Measurements from ENCODE around the gene ARID3A. TPM values are rescaled to one million over a fixed set of nuclear protein-coding genes. Genes with fewer than 3 reads are reported as not detected.
"Not testable (repeated sequence)": the region's sequence is repeated elsewhere in the genome, so short reads cannot be mapped to it uniquely, and the experiment has no call there.

Gene ARID3A
- total RNA-seq, 2 experiments from 2014 or later, result 9.9 to 21.6 TPM

DNA sequence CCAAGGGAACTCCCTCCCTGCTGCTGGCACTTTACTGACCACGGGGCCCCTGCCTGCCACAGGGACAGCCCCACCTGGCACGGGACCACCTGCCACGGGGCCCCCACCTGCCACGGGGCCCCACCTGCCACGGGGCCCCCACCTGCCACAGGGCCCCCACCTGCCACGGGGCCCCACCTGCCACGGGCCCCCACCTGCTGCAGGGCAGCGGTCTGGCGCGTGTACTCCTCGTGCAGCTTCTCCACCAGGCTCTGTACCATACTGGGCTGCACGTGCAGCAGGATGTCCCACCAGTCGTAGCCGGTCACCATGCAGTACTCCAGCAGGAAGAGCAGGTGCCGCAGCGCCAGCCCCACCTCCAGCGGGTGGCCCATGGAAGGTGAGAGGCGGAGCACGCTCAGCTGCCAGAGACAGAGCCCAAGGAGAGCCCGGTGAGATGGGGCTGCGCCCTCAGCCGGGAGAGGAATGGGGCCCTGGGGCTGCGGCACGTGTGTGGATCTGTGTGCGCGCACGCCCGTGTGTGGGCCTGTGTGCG is 49.0 kb upstream of the ARID3A start:
- Histone ChIP-seq H3K36me3 (ENCODE audit: insufficient read depth, low read length) (peaks cover 21% of the 10 kb centered on the region), H3K4me3 (ENCODE audit: low read depth, low read length, poor library complexity, severe bottlenecking) (no peak overlapping the region), H3K4me2 (ENCODE audit: low read length) (no peak overlapping the region), H3K9me2 (ENCODE audit: insufficient read depth, low read length) (no peaks in the 10 kb centered on the region), H3K79me2 (ENCODE audit: insufficient read depth, low read depth, low read length) (no peaks in the 10 kb centered on the region), H4K20me1 (ENCODE audit: insufficient read depth, low read length) (no peaks in the 10 kb centered on the region), H3K27ac (ENCODE audit: low read depth, low read length, poor library complexity, severe bottlenecking) (no peak overlapping the region), H3K9me3 (ENCODE audit: low read length) (no peaks in the 10 kb centered on the region), H2AFZ (ENCODE audit: low read length) (no peak overlapping the region), H3K4me1 (ENCODE audit: insufficient read depth, low read length, poor library complexity, severe bottlenecking) (peaks cover 9% of the 10 kb centered on the region)
- no TSS peak for BruUV-seq (replicated peaks)
- ChIA-PET POLR2A (no interaction called here), CTCF (ENCODE audit: unreplicated experiment) (interaction anchor here (0.6 kb wide), 1 partner anchor 272 kb away, joined by 4 read pairs; no protein-coding TSS in a partner anchor)
- no peak for TF ChIP-seq EZH2phosphoT487 (IDR thresholded peaks at IDR 0.05; ENCODE audit: borderline replicate concordance, low read depth, low read length)
- TF ChIP-seq, protein P1, sequence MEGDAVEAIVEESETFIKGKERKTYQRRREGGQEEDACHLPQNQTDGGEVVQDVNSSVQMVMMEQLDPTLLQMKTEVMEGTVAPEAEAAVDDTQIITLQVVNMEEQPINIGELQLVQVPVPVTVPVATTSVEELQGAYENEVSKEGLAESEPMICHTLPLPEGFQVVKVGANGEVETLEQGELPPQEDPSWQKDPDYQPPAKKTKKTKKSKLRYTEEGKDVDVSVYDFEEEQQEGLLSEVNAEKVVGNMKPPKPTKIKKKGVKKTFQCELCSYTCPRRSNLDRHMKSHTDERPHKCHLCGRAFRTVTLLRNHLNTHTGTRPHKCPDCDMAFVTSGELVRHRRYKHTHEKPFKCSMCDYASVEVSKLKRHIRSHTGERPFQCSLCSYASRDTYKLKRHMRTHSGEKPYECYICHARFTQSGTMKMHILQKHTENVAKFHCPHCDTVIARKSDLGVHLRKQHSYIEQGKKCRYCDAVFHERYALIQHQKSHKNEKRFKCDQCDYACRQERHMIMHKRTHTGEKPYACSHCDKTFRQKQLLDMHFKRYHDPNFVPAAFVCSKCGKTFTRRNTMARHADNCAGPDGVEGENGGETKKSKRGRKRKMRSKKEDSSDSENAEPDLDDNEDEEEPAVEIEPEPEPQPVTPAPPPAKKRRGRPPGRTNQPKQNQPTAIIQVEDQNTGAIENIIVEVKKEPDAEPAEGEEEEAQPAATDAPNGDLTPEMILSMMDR (conservative IDR thresholded peaks at IDR 0.05; ENCODE audit: low read length), result no peak
- intact Hi-C loops (cut with micrococcal nuclease; ENCODE audit: unreplicated experiment), result no loop called here
- no peak for DNase-seq (ENCODE audit: low spot score)

DNA sequence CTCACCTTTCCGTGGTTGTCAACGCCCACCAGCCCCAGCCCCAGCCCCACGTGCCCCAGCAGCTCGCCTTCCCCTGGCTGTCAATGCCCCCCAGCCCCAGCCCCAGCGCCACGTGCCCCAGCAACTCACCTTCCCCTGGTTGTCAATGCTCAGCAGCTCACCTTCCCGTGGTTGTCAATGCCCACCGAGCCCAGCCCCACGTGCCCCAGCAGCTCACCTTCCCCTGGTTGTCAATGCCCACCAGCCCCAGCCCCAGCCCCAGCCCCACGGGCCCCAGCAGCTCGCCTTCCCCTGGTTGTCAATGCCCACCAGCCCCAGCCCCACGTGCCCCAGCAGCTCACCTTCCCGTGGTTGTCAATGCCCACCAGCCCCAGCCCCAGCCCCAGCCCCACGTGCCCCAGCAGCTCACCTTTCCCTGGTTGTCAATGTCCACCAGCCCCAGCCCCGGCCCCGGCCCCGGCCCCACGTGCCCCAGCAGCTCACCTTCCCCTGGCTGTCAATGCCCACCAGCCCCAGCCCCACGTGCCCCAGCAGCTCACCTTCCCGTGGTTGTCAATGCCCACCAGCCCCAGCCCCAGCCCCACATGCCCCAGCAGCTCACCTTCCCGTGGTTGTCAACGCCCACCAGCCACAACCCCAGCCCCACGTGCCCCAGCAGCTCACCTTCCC is 47.7 kb upstream of the ARID3A start:
- intact Hi-C loops (cut with micrococcal nuclease; ENCODE audit: unreplicated experiment); H3K4me3 ChIP-seq (ENCODE audit: low read depth, low read length, poor library complexity, severe bottlenecking); H4K20me1 ChIP-seq (ENCODE audit: insufficient read depth, low read length); H3K4me1 ChIP-seq (ENCODE audit: insufficient read depth, low read length, poor library complexity, severe bottlenecking); H3K4me2 ChIP-seq (ENCODE audit: low read length); DNase-seq (ENCODE audit: low spot score); H3K9me2 ChIP-seq (ENCODE audit: insufficient read depth, low read length); H2AFZ ChIP-seq (ENCODE audit: low read length); H3K27ac ChIP-seq (ENCODE audit: low read depth, low read length, poor library complexity, severe bottlenecking); H3K9me3 ChIP-seq (ENCODE audit: low read length); H3K79me2 ChIP-seq (ENCODE audit: insufficient read depth, low read depth, low read length); CTCF ChIA-PET (ENCODE audit: unreplicated experiment); BruUV-seq (replicated peaks): not testable (repeated sequence)
- H3K36me3 ChIP-seq (ENCODE audit: insufficient read depth, low read length), result peaks cover 33% of the 10 kb centered on the region
- POLR2A ChIA-PET, result interaction anchor here (0.7 kb wide), 1 partner anchor 27 kb away, joined by 6 read pairs; no protein-coding TSS in a partner anchor

DNA sequence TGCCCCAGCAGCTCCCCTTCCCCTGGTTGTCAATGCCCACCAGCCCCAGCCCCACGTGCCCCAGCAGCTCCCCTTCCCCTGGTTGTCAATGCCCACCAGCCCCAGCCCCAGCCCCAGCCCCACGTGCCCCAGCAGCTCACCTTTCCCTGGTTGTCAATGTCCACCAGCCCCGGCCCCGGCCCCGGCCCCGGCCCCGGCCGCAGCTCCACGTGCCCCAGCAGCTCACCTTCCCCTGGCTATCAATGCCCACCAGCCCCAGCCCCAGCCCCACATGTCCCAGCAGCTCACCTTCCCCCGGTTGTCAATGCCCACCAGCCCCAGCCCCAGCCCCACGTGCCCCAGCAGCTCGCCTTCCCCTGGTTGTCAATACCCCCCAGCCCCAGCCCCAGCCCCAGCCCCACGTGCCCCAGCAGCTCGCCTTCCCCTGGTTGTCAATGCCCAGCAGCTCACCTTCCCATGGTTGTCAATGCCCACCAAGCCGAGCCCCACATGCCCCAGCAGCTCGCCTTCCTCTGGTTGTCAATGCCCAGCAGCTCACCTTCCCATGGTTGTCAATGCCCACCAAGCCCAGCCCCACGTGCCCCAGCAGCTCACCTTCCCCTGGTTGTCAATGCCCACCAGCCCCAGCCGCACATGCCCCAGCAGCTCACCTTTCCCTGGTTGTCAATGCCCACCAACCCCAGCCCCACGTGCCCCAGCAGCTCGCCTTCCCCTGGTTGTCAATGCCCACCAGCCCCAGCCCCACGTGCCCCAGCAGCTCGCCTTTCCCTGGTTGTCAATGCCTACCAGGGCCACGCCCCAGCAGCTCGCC is 46.9 kb upstream of the ARID3A start:
- H3K27ac ChIP-seq (ENCODE audit: low read depth, low read length, poor library complexity, severe bottlenecking); H3K4me3 ChIP-seq (ENCODE audit: low read depth, low read length, poor library complexity, severe bottlenecking); H2AFZ ChIP-seq (ENCODE audit: low read length); H3K4me1 ChIP-seq (ENCODE audit: insufficient read depth, low read length, poor library complexity, severe bottlenecking); DNase-seq (ENCODE audit: low spot score); intact Hi-C loops (cut with micrococcal nuclease; ENCODE audit: unreplicated experiment); H3K79me2 ChIP-seq (ENCODE audit: insufficient read depth, low read depth, low read length); BruUV-seq (replicated peaks); H3K4me2 ChIP-seq (ENCODE audit: low read length); H4K20me1 ChIP-seq (ENCODE audit: insufficient read depth, low read length); H3K9me2 ChIP-seq (ENCODE audit: insufficient read depth, low read length); H3K9me3 ChIP-seq (ENCODE audit: low read length): not testable (repeated sequence)
- ChIA-PET CTCF (ENCODE audit: unreplicated experiment) (interaction anchor here (0.5 to 0.6 kb wide), 2 partner anchors 48 to 249 kb away, joined by 3 to 6 read pairs; no protein-coding TSS in a partner anchor), POLR2A (interaction anchor here (1.2 kb wide), 1 partner anchor 15 kb away, joined by 3 read pairs; the partner anchor contains the start of gene RNU6-9)
- peaks cover 41% of the 10 kb centered on the region for H3K36me3 ChIP-seq (ENCODE audit: insufficient read depth, low read length)
